ENCODE results near the gene LPCAT3.

The LPCAT3 gene

GRCh38 chr12:7005311-7005710, 13.0 kb downstream of the LPCAT3 start:
- Histone ChIP-seq H3K9me3 (ENCODE audit: control insufficient read depth, low read length) (no peaks in the 10 kb centered on the region), H3K4me2 (ENCODE audit: low read length) (no peak overlapping the region)

GRCh38 chr12:7004840-7005239, 13.4 kb downstream of the LPCAT3 start:
- Histone ChIP-seq H3K4me1 (no peaks in the 10 kb centered on the region), H3K9ac (no peak overlapping the region), H2AFZ (no peak overlapping the region), H3K79me2 (peaks cover 4% of the 10 kb centered on the region), H3K36me3 (ENCODE audit: control insufficient read depth, insufficient read depth, low read length) (no peaks in the 10 kb centered on the region), H3K27ac (no peak overlapping the region), H3K27me3 (ENCODE audit: control insufficient read depth, insufficient read depth, low read length) (no peaks in the 10 kb centered on the region), H3K4me2 (ENCODE audit: low read length) (no peak overlapping the region), H3K9me3 (ENCODE audit: control insufficient read depth, low read length) (no peaks in the 10 kb centered on the region), H3K4me3 (ENCODE audit: low read depth, low read length) (no peak overlapping the region)
- TF ChIP-seq CTCF (IDR thresholded peaks at IDR 0.05), result no peak

More at GRCh38 chr12:7005311-7005710, 13.0 kb downstream of the LPCAT3 start:
- no peaks in the 10 kb centered on the region for H3K36me3 ChIP-seq (ENCODE audit: control insufficient read depth, insufficient read depth, low read length)
- H2AFZ ChIP-seq, result no peak overlapping the region
- H3K9ac ChIP-seq, result no peak overlapping the region
- TF ChIP-seq CTCF (IDR thresholded peaks at IDR 0.05), result no peak
- H3K79me2 ChIP-seq, result peaks cover 6% of the 10 kb centered on the region
- no peak overlapping the region for H3K27ac ChIP-seq
- H3K27me3 ChIP-seq (ENCODE audit: control insufficient read depth, insufficient read depth, low read length), result no peaks in the 10 kb centered on the region
- no peak overlapping the region for H3K4me3 ChIP-seq (ENCODE audit: low read depth, low read length)
- H3K4me1 ChIP-seq, result no peaks in the 10 kb centered on the region

GRCh38 chr12:7004287-7004803, 13.9 kb downstream of the LPCAT3 start:
- Histone ChIP-seq H3K4me1 (no peaks in the 10 kb centered on the region), H3K9ac (no peak overlapping the region), H3K36me3 (ENCODE audit: control insufficient read depth, insufficient read depth, low read length) (no peaks in the 10 kb centered on the region), H3K79me2 (peaks cover 4% of the 10 kb centered on the region), H3K4me3 (ENCODE audit: low read depth, low read length) (no peak overlapping the region), H3K4me2 (ENCODE audit: low read length) (no peak overlapping the region), H2AFZ (no peak overlapping the region), H3K27ac (no peak overlapping the region), H3K27me3 (ENCODE audit: control insufficient read depth, insufficient read depth, low read length) (no peaks in the 10 kb centered on the region), H3K9me3 (ENCODE audit: control insufficient read depth, low read length) (no peaks in the 10 kb centered on the region)
- TF ChIP-seq CTCF (IDR thresholded peaks at IDR 0.05), result no peak

- H3K27me3 ChIP-seq (ENCODE audit: control insufficient read depth, insufficient read depth, low read length), result no peaks in the 10 kb centered on the region
- no peak overlapping the region for H2AFZ ChIP-seq
- H3K4me1 ChIP-seq, result no peaks in the 10 kb centered on the region
- H3K27ac ChIP-seq, result no peak overlapping the region
- no peak overlapping the region for H3K9ac ChIP-seq
- TF ChIP-seq CTCF (IDR thresholded peaks at IDR 0.05), result no peak
- H3K4me3 ChIP-seq (ENCODE audit: low read depth, low read length), result no peak overlapping the region
- H3K4me2 ChIP-seq (ENCODE audit: low read length), result no peak overlapping the region
- H3K36me3 ChIP-seq (ENCODE audit: control insufficient read depth, insufficient read depth, low read length), result no peaks in the 10 kb centered on the region
- no peaks in the 10 kb centered on the region for H3K9me3 ChIP-seq (ENCODE audit: control insufficient read depth, low read length)
- peaks cover 3% of the 10 kb centered on the region for H3K79me2 ChIP-seq
Observed at GRCh38 chr12:7001921-7002591, 16.2 kb downstream of the LPCAT3 start.
